ENCODE results near the gene CUL4A.
"Not testable (repeated sequence)": the region's sequence is repeated elsewhere in the genome, so short reads cannot be mapped to it uniquely, and the experiment has no call there.

- TF ChIP-seq POLR2A (IDR thresholded peaks at IDR 0.05) = not testable (repeated sequence)
- TF ChIP-seq, protein P1, sequence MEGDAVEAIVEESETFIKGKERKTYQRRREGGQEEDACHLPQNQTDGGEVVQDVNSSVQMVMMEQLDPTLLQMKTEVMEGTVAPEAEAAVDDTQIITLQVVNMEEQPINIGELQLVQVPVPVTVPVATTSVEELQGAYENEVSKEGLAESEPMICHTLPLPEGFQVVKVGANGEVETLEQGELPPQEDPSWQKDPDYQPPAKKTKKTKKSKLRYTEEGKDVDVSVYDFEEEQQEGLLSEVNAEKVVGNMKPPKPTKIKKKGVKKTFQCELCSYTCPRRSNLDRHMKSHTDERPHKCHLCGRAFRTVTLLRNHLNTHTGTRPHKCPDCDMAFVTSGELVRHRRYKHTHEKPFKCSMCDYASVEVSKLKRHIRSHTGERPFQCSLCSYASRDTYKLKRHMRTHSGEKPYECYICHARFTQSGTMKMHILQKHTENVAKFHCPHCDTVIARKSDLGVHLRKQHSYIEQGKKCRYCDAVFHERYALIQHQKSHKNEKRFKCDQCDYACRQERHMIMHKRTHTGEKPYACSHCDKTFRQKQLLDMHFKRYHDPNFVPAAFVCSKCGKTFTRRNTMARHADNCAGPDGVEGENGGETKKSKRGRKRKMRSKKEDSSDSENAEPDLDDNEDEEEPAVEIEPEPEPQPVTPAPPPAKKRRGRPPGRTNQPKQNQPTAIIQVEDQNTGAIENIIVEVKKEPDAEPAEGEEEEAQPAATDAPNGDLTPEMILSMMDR (IDR thresholded peaks at IDR 0.05) = not testable (repeated sequence)
These were observed 105.6 kb downstream of the CUL4A start for GRCh38 chr13:113314895-113315470.
